Hippocampal formation (tissue), 2 donors: ENCODE data around the gene COMMD1.
"Not testable (repeated sequence)": the region's sequence is repeated elsewhere in the genome, so short reads cannot be mapped to it uniquely, and the experiment has no call there.

Experiments
- DNase-seq, 2 donors: peaks; one replicate each; lab custom pipeline; 2025; lab: John Stamatoyannopoulos, UW

Gene COMMD1

GRCh38 chr2:62030902-62031301 is 125.4 kb downstream of the COMMD1 start:
- no peak for DNase-seq

DNA sequence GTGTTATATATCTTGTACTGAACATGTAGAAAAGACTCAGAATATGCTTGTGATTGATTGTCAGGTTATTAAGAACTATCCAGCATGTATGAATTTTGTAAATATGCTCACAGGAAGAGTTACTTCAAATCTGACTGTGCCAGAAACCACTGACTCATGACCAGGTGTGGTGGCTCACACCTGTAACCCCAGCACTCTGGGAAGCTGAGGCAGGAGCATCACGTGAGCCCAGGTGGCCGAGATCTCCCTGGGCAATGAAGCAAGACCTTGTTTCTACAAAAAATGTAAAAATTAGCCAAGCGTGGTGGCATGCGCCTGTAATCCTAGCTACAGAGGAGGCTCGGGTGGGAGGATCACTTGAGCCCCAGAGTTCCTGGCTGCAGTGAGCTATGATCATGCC is 126.6 kb downstream of the COMMD1 start:
- DNase-seq = no peak

GRCh38 chr2:62034715-62035114 is 129.2 kb downstream of the COMMD1 start:
- no peak for DNase-seq

- no peak for DNase-seq
Observed at GRCh38 chr2:62036229-62036628, 130.8 kb downstream of the COMMD1 start.

GRCh38 chr2:62036761-62037250 is 131.3 kb downstream of the COMMD1 start:
- DNase-seq = no peak

- DNase-seq = peak in 1 of 2 donors; percentile 4
Observed at GRCh38 chr2:62038975-62039771, 133.7 kb downstream of the COMMD1 start.

DNA sequence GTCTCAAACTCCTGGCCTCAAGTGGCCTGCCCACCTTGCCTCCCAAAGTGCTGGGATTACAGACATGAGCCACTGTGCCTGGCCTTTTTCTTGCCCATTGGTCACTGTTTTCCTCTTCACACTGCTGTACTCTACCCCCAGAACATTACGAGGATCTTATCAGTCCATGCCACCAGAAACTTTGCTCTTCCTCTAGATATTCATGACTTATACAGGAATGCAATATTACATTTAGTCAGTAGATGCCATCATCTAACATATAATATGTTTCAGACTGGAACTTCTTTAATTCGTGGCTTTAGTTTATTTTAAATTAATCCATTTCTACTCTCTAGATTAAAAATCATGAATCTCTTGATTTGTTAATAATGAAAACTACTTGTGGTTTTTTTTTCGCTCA is 135.5 kb downstream of the COMMD1 start:
- DNase-seq = no peak

GRCh38 chr2:62041701-62042385 is 136.4 kb downstream of the COMMD1 start:
- not testable (repeated sequence) for DNase-seq

- DNase-seq = no peak
Observed at GRCh38 chr2:62042400-62042799, 136.9 kb downstream of the COMMD1 start.

DNA sequence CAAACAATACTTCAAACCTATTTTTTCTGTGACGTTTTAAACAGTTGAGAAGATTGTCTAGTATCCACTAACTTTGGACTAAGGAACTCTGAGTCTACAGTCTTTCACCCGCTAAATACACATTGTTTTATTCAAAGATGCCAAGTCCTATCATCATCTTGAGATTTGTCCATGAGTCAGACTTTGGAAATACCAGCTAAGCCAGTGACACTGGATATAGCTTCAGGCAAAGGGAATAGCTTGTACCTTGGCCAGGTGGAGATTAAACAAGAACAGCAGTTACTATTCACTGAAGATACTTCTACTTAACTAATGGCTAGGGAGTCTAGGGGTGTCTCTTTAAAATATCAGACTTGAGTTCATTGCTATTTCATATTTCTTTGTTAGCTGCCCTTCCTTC is 137.5 kb downstream of the COMMD1 start:
- no peak for DNase-seq

DNA sequence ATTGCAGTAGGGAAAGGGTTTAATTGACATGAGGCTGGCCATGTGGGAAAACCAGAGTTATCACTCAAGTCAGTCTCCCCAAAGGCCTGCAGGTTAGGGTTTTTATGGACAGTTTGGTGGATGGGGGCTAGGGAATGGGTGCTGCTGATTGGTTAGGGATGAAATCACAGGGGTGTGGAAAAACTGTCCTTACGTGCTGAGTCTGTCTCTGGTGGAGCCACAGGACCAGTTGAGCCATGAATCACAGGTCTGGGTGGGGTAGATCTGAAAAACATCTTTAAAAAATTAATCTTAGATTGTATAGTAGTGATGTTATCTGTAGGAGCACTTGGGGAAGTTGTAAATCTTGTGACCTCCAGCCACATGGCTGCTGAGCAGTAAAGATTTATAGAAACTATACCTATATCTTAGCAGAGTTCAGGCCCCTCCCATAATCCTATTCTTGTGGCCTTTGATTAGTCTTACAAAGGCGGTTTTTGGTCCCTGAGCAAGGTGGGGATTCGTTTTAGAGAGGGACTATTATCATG is 139.6 kb downstream of the COMMD1 start:
- DNase-seq = no peak

DNA sequence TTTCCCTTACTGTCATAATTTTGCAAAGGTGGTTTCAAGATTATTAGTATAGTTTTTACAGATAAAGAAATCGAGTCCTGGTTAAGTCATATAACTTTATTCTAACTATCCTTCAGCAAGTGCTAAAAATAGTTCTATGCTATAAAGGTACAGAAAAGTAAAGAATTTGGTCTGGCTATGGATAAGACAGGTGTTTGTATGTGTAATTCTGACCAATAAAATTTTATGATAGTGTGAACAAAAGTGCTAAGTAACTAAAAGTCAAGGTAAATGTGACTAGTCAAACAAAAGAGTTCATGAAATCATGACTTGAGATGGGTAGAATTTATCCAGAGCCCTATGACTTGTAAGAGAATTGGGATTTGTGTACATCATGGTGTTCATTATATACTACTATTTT is 140.7 kb downstream of the COMMD1 start:
- no peak for DNase-seq

DNA sequence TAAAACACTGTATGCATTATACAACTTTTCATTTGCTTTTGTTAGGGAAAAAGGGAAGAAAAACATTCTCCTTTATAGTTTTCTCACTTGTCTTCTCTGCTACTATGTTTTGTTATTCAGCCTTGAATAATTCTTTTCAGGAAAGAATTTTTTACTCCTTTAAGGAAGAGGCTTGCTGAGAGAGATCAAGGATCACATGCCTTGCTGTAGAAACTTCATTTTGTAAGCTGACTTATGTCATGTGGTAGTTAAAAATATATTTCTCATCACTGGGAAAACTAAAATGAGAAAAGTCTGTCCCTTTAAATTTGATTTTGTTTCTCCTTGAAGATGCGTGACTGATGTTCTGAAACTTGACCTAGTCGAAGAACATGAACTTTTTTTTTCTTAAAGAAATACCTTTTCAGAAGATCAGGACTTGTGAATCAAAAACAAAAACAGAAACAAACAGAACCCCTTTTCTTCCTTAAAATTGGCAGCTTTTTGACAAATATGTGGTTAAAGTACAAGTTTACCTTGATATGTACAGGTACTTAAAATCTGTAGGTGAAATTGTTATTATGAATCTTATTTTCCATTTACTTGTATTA is 145.1 kb downstream of the COMMD1 start:
- no peak for DNase-seq

- DNase-seq = no peak
Observed at GRCh38 chr2:62054029-62054791, 148.7 kb downstream of the COMMD1 start.

GRCh38 chr2:62054916-62055450 is 149.5 kb downstream of the COMMD1 start:
- DNase-seq = no peak

DNA sequence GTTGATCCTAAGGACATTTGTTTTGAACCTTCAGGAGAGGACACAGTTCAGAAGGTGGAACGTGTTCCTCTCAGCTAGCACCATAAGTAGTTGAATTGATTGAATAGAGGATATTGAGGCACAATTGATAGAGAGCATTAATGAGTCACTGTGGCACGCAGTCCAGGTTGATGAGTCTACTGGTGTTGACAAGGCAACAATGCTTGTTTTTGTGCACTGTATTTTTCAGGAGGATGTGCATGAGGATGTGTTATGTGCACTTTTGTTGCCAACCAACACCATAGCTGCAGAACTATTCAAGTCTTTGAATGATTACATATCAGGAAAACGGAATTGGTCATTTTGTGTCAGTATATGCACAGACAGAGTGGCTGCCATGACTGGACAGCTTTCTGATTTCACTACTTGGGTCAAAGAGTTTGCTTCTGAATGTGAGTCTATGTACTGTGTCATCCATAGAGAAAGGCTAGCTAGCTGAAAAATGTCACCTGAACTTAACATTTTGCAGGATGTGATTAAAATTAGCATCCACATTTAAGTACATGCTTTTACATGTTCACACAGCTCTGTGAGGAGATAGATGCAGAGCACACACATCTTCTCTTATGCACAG is 150.4 kb downstream of the COMMD1 start:
- no peak for DNase-seq

GRCh38 chr2:62056341-62056740 is 150.9 kb downstream of the COMMD1 start:
- no peak for DNase-seq

DNA sequence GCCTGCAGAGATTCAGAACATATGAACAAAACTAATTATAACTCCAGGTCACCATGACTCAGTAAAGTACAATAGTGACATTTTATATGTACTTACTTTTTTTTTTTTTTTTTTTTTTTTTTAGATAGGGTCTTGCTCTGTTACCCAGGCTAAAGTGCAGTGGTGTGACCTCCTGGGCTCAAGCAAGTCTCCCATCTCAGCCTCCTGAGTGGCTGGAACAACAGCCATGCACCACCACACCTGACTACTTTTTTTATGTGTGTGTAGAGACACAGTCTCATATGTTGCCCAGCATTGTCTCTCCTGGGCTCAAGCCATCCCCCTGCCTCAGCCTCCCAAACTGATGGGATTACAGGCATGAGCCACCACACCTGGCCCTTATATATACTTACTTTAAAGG is 159.8 kb downstream of the COMMD1 start:
- no peak for DNase-seq

DNA sequence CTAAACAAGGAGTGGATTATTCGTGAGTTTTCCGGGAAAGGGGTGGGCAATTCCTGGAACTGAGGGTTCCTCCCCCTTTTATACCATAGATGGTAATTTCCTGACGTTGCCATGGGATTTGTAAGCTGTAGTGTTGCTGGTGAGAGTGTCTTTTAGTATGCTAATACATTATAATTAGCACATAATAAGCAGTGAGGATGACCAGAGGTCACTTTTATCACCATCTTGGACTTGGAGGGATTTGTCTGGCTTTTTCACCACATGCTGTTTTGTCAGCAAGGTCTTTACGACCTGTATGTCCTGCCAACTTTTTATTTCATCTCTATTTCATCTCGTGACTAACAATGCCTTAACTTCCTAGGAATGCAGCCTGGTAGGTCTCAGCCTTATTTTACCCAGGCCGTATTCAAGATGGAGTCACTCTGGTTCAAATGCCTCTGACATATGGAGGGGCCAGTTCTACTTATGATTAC is 165.7 kb downstream of the COMMD1 start:
- no peak for DNase-seq

- no peak for DNase-seq
Observed at GRCh38 chr2:62071760-62072680, 166.5 kb downstream of the COMMD1 start.
